GM19351 (cell line): ENCODE data around the gene RGR.
A peak's percentile ranks its signal among the peaks of the same experiment; 100 is the strongest.
"Not testable (repeated sequence)": the region's sequence is repeated elsewhere in the genome, so short reads cannot be mapped to it uniquely, and the experiment has no call there.

ENCODE experiments used
- ATAC-seq: cut with Tn5 transposase; IDR thresholded peaks from one replicate; pipeline ENCODE4 v1.9.1; 2021; ENCODE audit warnings: mild to moderate bottlenecking, moderate library complexity; ENCODE audit not compliant: unreplicated experiment

Gene RGR

GRCh38 chr10:84256510-84257342, 11.9 kb downstream of the RGR start:
- peak; percentile 68 for ATAC-seq

GRCh38 chr10:84257343-84258020, 12.6 kb downstream of the RGR start:
- no peak for ATAC-seq

GRCh38 chr10:84258034-84258695, 13.3 kb downstream of the RGR start:
- ATAC-seq = no peak

GRCh38 chr10:84261236-84261915, 16.5 kb downstream of the RGR start:
- no peak for ATAC-seq

- ATAC-seq = no peak
Measured at GRCh38 chr10:84262190-84262956, 17.5 kb downstream of the RGR start.

GRCh38 chr10:84263716-84264115, 18.9 kb downstream of the RGR start:
- no peak for ATAC-seq

- peak; percentile 93 for ATAC-seq
Measured at GRCh38 chr10:84264611-84265141, 19.8 kb downstream of the RGR start.

- no peak for ATAC-seq
Measured at GRCh38 chr10:84265418-84265817, 20.6 kb downstream of the RGR start.

- peak; percentile 72 for ATAC-seq
Measured at GRCh38 chr10:84267503-84268126, 22.8 kb downstream of the RGR start.

- no peak for ATAC-seq
Measured at GRCh38 chr10:84269162-84269561, 24.3 kb downstream of the RGR start.

GRCh38 chr10:84269773-84270172, 24.9 kb downstream of the RGR start:
- no peak for ATAC-seq

GRCh38 chr10:84270708-84271107, 25.9 kb downstream of the RGR start:
- no peak for ATAC-seq

- not testable (repeated sequence) for ATAC-seq
Measured at GRCh38 chr10:84279876-84280475, 35.1 kb downstream of the RGR start.

- ATAC-seq = no peak
Measured at GRCh38 chr10:84286695-84287094, 41.8 kb downstream of the RGR start.

- no peak for ATAC-seq
Measured at GRCh38 chr10:84288151-84288550, 43.3 kb downstream of the RGR start.

- no peak for ATAC-seq
Measured at GRCh38 chr10:84289521-84290200, 44.8 kb downstream of the RGR start.

- no peak for ATAC-seq
Measured at GRCh38 chr10:84290235-84290634, 45.4 kb downstream of the RGR start.

GRCh38 chr10:84291384-84291783, 46.5 kb downstream of the RGR start:
- no peak for ATAC-seq

GRCh38 chr10:84292502-84292901, 47.6 kb downstream of the RGR start:
- peak; percentile 60 for ATAC-seq
